GM23338 (cell line): Measurements from ENCODE around the gene WNK1.

Source experiments
- CREB1 ChIP-seq: fragments of 250-450 bp; sonication (Bioruptor Pico); IDR thresholded peaks from 2 replicates; pipeline ENCODE4 v1.5.0; 2020; ENCODE audit warnings: low read depth, mild to moderate bottlenecking, moderate library complexity
- EZH2 ChIP-seq: fragments of 200-600 bp; sonication (generic); IDR thresholded peaks from one replicate; pipeline ENCODE4 v1.8.0; 2017; ENCODE audit warnings: antibody characterized with exemption, mild to moderate bottlenecking, low read depth; ENCODE audit not compliant: unreplicated experiment
- EZH2phosphoT487 ChIP-seq: fragments of 200-600 bp; sonication (generic); IDR thresholded peaks from one replicate; pipeline ENCODE4 v1.8.1; 2018; ENCODE audit warnings: antibody characterized with exemption; ENCODE audit not compliant: unreplicated experiment
- JUNB ChIP-seq: IDR thresholded peaks from one replicate; pipeline ENCODE4 v1.6.1; 2016; ENCODE audit warnings: antibody characterized with exemption; ENCODE audit not compliant: unreplicated experiment
- POLR2AphosphoS5 ChIP-seq: IDR thresholded peaks from 2 replicates; pipeline ENCODE4 v1.6.1; 2016; ENCODE audit warnings: antibody characterized with exemption, low read depth
- REST ChIP-seq: IDR thresholded peaks from one replicate; pipeline ENCODE4 v1.6.1; 2018; ENCODE audit warnings: antibody characterized with exemption; ENCODE audit not compliant: unreplicated experiment
- ZNF114 ChIP-seq: fragments of 250-450 bp; sonication (Bioruptor Pico); IDR thresholded peaks from 2 replicates; pipeline ENCODE4 v1.5.0; 2020; ENCODE audit warnings: mild to moderate bottlenecking, moderate library complexity
- TF ChIP-seq, protein P1 (sequence below), 2 experiments: fragments of 200-600 bp in 1 of 2; sonication (generic) in 1 of 2; conservative IDR thresholded peaks; 2 replicates each; pipeline versions ENCODE4 v1.5.1 to v1.6.1; 2016 to 2017; ENCODE audit warnings: antibody characterized with exemption in 2 of 2, low read depth in 2 of 2, mild to moderate bottlenecking in 2 of 2, moderate library complexity in 1 of 2

- TF ChIP-seq, protein P1, sequence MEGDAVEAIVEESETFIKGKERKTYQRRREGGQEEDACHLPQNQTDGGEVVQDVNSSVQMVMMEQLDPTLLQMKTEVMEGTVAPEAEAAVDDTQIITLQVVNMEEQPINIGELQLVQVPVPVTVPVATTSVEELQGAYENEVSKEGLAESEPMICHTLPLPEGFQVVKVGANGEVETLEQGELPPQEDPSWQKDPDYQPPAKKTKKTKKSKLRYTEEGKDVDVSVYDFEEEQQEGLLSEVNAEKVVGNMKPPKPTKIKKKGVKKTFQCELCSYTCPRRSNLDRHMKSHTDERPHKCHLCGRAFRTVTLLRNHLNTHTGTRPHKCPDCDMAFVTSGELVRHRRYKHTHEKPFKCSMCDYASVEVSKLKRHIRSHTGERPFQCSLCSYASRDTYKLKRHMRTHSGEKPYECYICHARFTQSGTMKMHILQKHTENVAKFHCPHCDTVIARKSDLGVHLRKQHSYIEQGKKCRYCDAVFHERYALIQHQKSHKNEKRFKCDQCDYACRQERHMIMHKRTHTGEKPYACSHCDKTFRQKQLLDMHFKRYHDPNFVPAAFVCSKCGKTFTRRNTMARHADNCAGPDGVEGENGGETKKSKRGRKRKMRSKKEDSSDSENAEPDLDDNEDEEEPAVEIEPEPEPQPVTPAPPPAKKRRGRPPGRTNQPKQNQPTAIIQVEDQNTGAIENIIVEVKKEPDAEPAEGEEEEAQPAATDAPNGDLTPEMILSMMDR (conservative IDR thresholded peaks at IDR 0.05; ENCODE audit: low read depth in 2 of 2) = no peak
- TF ChIP-seq EZH2phosphoT487 (no peak), EZH2 (no peak), POLR2AphosphoS5 (no peak), REST (no peak), JUNB (no peak), CREB1 (CRISPR knock-in tag) (no peak), ZNF114 (CRISPR knock-in tag) (no peak)
Measured at GRCh38 chr12:790608-791007, 38.2 kb downstream of the WNK1 start.
